ENCODE results near the gene PLCXD1.

The PLCXD1 gene

GRCh38 chrX:352582-353314 lies 71.6 kb downstream of the PLCXD1 start:
- DNase-seq = no peak

All from stimulated activated naive CD4-positive, alpha-beta T cell treated with Interleukin-2 at 50 U/mL for 16 hours (primary cell).